Mesenchymal stem cell (in vitro differentiated cells and primary cell): ENCODE data around the gene NR2C1.
"Not testable (repeated sequence)": the region's sequence is repeated elsewhere in the genome, so short reads cannot be mapped to it uniquely, and the experiment has no call there.

Source experiments
- DNase-seq: peaks from one replicate; pipeline ENCODE4 v3.0.0-alpha.2; 2013
- H2AFZ ChIP-seq: one replicate; pipeline ENCODE4 v1.6.1; 2013; ENCODE audit warnings: low read depth, mild to moderate bottlenecking, control low read depth, inconsistent platforms, low read length, moderate library complexity
- H2AK5ac ChIP-seq: 2 replicates; pipeline ENCODE4 v1.6.1; 2013; ENCODE audit warnings: low read length, moderate library complexity, mild to moderate bottlenecking, inconsistent platforms; ENCODE audit not compliant: severe bottlenecking
- H2BK120ac ChIP-seq: one replicate; pipeline ENCODE4 v1.6.1; 2013; ENCODE audit warnings: low read depth, mild to moderate bottlenecking, inconsistent platforms, low read length, moderate library complexity
- H2BK12ac ChIP-seq, 2 experiments: one replicate each; pipeline ENCODE4 v1.6.1; 2013; ENCODE audit warnings: inconsistent platforms in 2 of 2, low read length in 2 of 2, mild to moderate bottlenecking in 2 of 2, moderate library complexity in 2 of 2, control low read depth in 1 of 2
- H2BK15ac ChIP-seq: one replicate; pipeline ENCODE4 v1.6.1; 2013; ENCODE audit warnings: mild to moderate bottlenecking, low read depth, inconsistent platforms; ENCODE audit not compliant: poor library complexity, severe bottlenecking
- H2BK5ac ChIP-seq: 2 replicates; pipeline ENCODE4 v1.6.1; 2013; ENCODE audit warnings: low read depth, mild to moderate bottlenecking, low read length, control low read depth, inconsistent platforms; ENCODE audit not compliant: poor library complexity, severe bottlenecking
- H3K14ac ChIP-seq, 2 experiments: one replicate each; pipeline ENCODE4 v1.6.1; 2013; ENCODE audit warnings: inconsistent platforms in 2 of 2, low read length in 2 of 2, control low read depth in 1 of 2, mild to moderate bottlenecking in 1 of 2, moderate library complexity in 1 of 2
- H3K18ac ChIP-seq, 2 experiments: one replicate each; pipeline ENCODE4 v1.6.1; 2013; ENCODE audit warnings: inconsistent platforms in 2 of 2, low read length in 2 of 2, control low read depth in 1 of 2, low read depth in 1 of 2, mild to moderate bottlenecking in 1 of 2
- H3K23ac ChIP-seq, 2 experiments: one replicate each; pipeline ENCODE4 v1.6.1; 2013; ENCODE audit warnings: inconsistent platforms in 2 of 2, low read length in 2 of 2, mild to moderate bottlenecking in 2 of 2, moderate library complexity in 2 of 2, control low read depth in 1 of 2
- H3K27ac ChIP-seq: 2 replicates; pipeline ENCODE4 v1.5.1; 2013; ENCODE audit warnings: mild to moderate bottlenecking, moderate library complexity, low read length, control low read depth, inconsistent platforms; ENCODE audit not compliant: poor library complexity, severe bottlenecking
- H3K27me3 ChIP-seq, 2 experiments: 2 replicates each; pipeline versions ENCODE4 v1.6.1 to v1.7.0; 2013; ENCODE audit warnings: low read length in 2 of 2, mild to moderate bottlenecking in 2 of 2, moderate library complexity in 2 of 2, control low read depth in 1 of 2, inconsistent platforms in 1 of 2; ENCODE audit not compliant: control insufficient read depth in 1 of 2, insufficient read depth in 1 of 2
- H3K36me3 ChIP-seq, 2 experiments: 2 replicates each; pipeline versions ENCODE4 v1.6.1 to v1.7.0; 2013; ENCODE audit warnings: low read length in 2 of 2, control low read depth in 1 of 2, inconsistent platforms in 1 of 2, low read depth in 1 of 2, mild to moderate bottlenecking in 1 of 2; ENCODE audit not compliant: insufficient read depth in 2 of 2, control insufficient read depth in 1 of 2
- H3K4ac ChIP-seq, 2 experiments: one replicate each; pipeline ENCODE4 v1.6.1; 2013; ENCODE audit warnings: inconsistent platforms in 2 of 2, low read length in 2 of 2, mild to moderate bottlenecking in 2 of 2, moderate library complexity in 2 of 2, control low read depth in 1 of 2, low read depth in 1 of 2
- H3K4me1 ChIP-seq: 2 replicates; pipeline ENCODE4 v1.6.1; 2013; ENCODE audit warnings: low read depth, low read length, control low read depth; ENCODE audit not compliant: control insufficient read depth, insufficient read depth
- H3K4me2 ChIP-seq: 2 replicates; pipeline ENCODE4 v1.6.1; 2013; ENCODE audit warnings: low read length, mild to moderate bottlenecking, inconsistent platforms; ENCODE audit not compliant: poor library complexity, severe bottlenecking
- H3K4me3 ChIP-seq, 2 experiments: 2 replicates each; pipeline versions ENCODE4 v1.5.1 to v1.7.0; 2013; ENCODE audit warnings: low read length in 2 of 2, mild to moderate bottlenecking in 2 of 2, control low read depth in 1 of 2, low read depth in 1 of 2; ENCODE audit not compliant: insufficient read depth in 1 of 2
- H3K79me1 ChIP-seq: replicated peaks from 2 replicates; pipeline ENCODE4 v1.6.1; 2013; ENCODE audit warnings: mild to moderate bottlenecking, control low read depth, low read length, inconsistent platforms; ENCODE audit not compliant: poor library complexity, severe bottlenecking
- H3K9ac ChIP-seq: 2 replicates; pipeline ENCODE4 v1.7.0; 2013; ENCODE audit warnings: mild to moderate bottlenecking, low read length, moderate library complexity
- H3K9me3 ChIP-seq: 2 replicates; pipeline ENCODE4 v1.7.0; 2013; ENCODE audit warnings: mild to moderate bottlenecking, low read length; ENCODE audit not compliant: control insufficient read depth
- H4K8ac ChIP-seq: one replicate; pipeline ENCODE4 v1.6.1; 2013; ENCODE audit warnings: inconsistent platforms, mild to moderate bottlenecking, low read length, moderate library complexity
- H4K91ac ChIP-seq: one replicate; pipeline ENCODE4 v1.6.1; 2013; ENCODE audit warnings: mild to moderate bottlenecking, low read length, inconsistent platforms
- WGBS: methylation state at CpG from one replicate; pipeline ENCODE4 v1.1.7; 2013; ENCODE audit warnings: mixed read lengths; 5-methylcytosine and 5-hydroxymethylcytosine counted together

NR2C1 gene

DNA sequence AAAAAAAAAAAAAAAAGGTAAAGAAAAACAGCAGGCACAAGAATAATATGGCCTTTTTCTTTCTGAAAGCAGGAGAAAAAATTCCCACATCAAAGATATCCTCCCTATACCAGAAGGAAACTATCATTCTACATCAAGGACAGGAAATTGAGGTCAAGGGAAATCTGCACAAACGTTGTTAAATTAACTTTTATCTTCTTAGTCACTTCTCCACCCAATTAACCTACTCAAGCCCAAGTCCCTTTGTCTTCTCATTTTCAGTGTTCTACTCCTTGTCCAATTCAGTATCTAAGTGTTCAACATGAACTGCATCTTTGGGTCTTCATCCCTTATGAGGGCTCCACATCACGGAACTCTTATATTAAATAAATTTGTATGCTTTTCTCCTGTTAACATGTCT lies 85.6 kb downstream of the NR2C1 start:
- H3K4me1 ChIP-seq, result peaks cover 6% of the 10 kb centered on the region
- no peak overlapping the region for H2AK5ac ChIP-seq
- H4K8ac ChIP-seq, result no peak overlapping the region
- H3K36me3 ChIP-seq, result peaks cover 0 to 22% of the 10 kb centered on the region in 2 experiments
- 47% methylated on average over 1 of the region's 2 CpGs for WGBS
- H3K9me3 ChIP-seq, result no peaks in the 10 kb centered on the region
- no peak overlapping the region for H3K9ac ChIP-seq
- H3K4me3 ChIP-seq, result no peak overlapping the region
- H2BK15ac ChIP-seq, result no peak overlapping the region
- no peak overlapping the region for H2BK5ac ChIP-seq
- H3K79me1 ChIP-seq, result peaks cover 23% of the 10 kb centered on the region
- no peak overlapping the region for H3K14ac ChIP-seq
- no peak overlapping the region for H3K27ac ChIP-seq
- H3K27me3 ChIP-seq, result no peaks in the 10 kb centered on the region
- H3K4me2 ChIP-seq, result no peak overlapping the region
- H3K23ac ChIP-seq, result no peak overlapping the region
- no peak overlapping the region for H4K91ac ChIP-seq
- H3K4ac ChIP-seq, result no peak overlapping the region
- H2AFZ ChIP-seq, result no peak overlapping the region
- H3K18ac ChIP-seq, result no peak overlapping the region
- no peak overlapping the region for H2BK12ac ChIP-seq
- no peak overlapping the region for H2BK120ac ChIP-seq
- peak; percentile 10 for DNase-seq

DNA sequence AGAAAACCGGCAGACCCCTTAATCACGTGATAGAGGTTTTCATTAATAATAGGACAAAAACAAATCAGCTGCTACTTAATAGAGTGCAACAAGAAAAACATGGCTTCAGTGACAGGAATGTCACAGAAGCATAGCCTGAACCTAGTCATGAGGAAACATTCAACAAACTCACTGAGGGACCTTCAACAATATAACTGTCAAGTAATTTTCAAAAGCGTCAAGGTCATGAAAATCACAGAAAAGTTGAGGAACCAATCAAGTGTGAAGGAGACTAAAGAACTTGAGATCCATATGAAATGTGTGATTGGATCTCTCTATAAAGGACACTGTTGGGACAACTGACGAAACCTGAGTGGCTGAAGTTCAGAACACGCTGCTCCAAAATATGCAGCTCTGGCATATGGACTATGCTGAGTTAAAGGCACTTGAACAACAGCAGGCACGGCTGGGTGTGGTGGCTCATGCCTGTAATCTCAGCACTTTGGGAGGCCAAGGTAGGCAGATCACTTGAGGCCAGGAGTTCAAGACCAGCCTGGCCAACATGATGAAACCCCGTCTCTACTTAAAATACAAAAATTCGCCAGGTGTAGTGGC lies 86.2 kb downstream of the NR2C1 start:
- Histone ChIP-seq H2BK120ac (no peak overlapping the region), H4K91ac (peak overlapping the region; percentile 61), H2AK5ac (peak overlapping the region; percentile 83), H3K9ac (no peak overlapping the region), H3K4me1 (peaks cover 10% of the 10 kb centered on the region), H3K18ac (no peak overlapping the region), H4K8ac (no peak overlapping the region), H3K27me3 (no peaks in the 10 kb centered on the region), H3K4me2 (no peak overlapping the region), H3K36me3 (peaks cover 0 to 16% of the 10 kb centered on the region in 2 experiments), H3K4ac (no peak overlapping the region), H3K14ac (no peak overlapping the region), H3K9me3 (no peaks in the 10 kb centered on the region), H3K4me3 (no peak overlapping the region), H2BK5ac (no peak overlapping the region), H2BK12ac (peak overlapping the region in 1 of 2 experiments; percentile 66), H3K27ac (no peak overlapping the region), H3K79me1 (peaks cover 19% of the 10 kb centered on the region), H2AFZ (no peak overlapping the region), H3K23ac (no peak overlapping the region), H2BK15ac (no peak overlapping the region)
- 95% methylated on average over 6 of the region's 8 CpGs for WGBS
- DNase-seq, result no peak

DNA sequence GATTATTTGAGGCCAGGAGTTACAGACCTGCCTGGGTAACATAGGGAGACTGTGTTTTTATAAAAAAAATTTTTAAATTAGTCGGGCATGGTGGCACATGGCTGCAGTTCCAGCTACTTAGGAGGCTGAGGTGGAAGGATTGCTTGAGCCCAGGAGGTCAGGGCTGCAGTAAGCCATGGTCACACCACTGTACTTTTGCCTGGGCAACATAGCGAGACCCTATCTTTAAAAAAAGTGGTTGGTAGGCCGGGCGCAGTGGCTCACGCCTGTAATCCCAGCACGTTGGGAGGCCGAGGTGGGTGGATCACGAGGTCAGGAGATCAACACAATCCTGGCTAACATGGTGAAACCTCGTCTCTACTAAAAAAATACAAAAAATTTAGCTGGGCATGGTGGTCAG lies 88.3 kb downstream of the NR2C1 start:
- Histone ChIP-seq H3K18ac (peak overlapping the region in 1 of 2 experiments; percentile 18), H3K79me1 (peaks cover 12% of the 10 kb centered on the region), H3K36me3 (peaks cover 0 to 11% of the 10 kb centered on the region in 2 experiments), H3K27ac (peak overlapping the region; percentile 52), H3K4me1 (peaks cover 12% of the 10 kb centered on the region)
- not testable (repeated sequence) for H2BK12ac ChIP-seq, H2AK5ac ChIP-seq, H2BK5ac ChIP-seq, H3K4me3 ChIP-seq, H3K23ac ChIP-seq, H2AFZ ChIP-seq, H4K91ac ChIP-seq, H3K9ac ChIP-seq, H3K27me3 ChIP-seq, H3K4me2 ChIP-seq, H4K8ac ChIP-seq, H3K14ac ChIP-seq, H2BK15ac ChIP-seq, H3K9me3 ChIP-seq, H2BK120ac ChIP-seq, DNase-seq, H3K4ac ChIP-seq
- 83% methylated on average over 9 of the region's 9 CpGs for WGBS

DNA sequence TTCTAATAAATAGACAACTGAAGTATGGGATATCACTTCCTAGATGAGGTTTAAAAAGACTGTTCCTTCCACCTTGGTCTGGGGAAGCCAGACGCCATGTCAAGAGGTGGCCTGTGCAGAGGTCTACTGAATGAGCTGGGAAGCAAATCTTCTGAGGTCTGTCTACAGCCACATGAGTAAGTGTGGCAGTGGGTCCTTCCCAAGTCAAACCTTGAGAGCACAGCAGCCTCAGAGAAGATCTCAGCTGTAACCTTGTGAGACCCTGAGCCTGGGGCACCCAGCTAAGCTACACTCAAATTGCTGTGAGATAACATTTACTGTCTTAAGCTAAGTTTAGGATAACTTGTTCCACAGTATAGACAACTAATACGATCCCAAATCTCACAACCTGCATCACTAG lies 90.1 kb downstream of the NR2C1 start:
- Histone ChIP-seq H2BK120ac (peak overlapping the region; percentile 82), H4K8ac (peak overlapping the region; percentile 98), H2AK5ac (peak overlapping the region; percentile 100), H3K36me3 (peaks cover 0 to 8% of the 10 kb centered on the region in 2 experiments), H3K23ac (no peak overlapping the region), H2BK15ac (no peak overlapping the region), H3K9me3 (no peaks in the 10 kb centered on the region), H2AFZ (no peak overlapping the region), H3K4me3 (no peak overlapping the region), H3K4ac (peak overlapping the region in 1 of 2 experiments; percentile 90), H2BK12ac (peak overlapping the region; percentile 69 to 89), H3K4me2 (no peak overlapping the region), H3K4me1 (peaks cover 12% of the 10 kb centered on the region), H3K27me3 (no peaks in the 10 kb centered on the region), H4K91ac (peak overlapping the region; percentile 80), H2BK5ac (peak overlapping the region; percentile 96), H3K79me1 (peaks cover 9% of the 10 kb centered on the region), H3K14ac (no peak overlapping the region), H3K9ac (no peak overlapping the region), H3K18ac (peak overlapping the region; percentile 69 to 95), H3K27ac (peak overlapping the region; percentile 98)
- 64% methylated on average over 2 of the region's 2 CpGs for WGBS
- no peak for DNase-seq
